Stimulated activated memory B cell treated with anti-CD40 and anti-IgM and Interleukin-4, amounts not matched to agents 10 μg/mL and 1 μg/mL and 100 μg/mL, for 72 hours (primary cell): Measurements from ENCODE around the gene CAPG.
A peak's percentile ranks its signal among the peaks of the same experiment; 100 is the strongest.
"Not testable (repeated sequence)": the region's sequence is repeated elsewhere in the genome, so short reads cannot be mapped to it uniquely, and the experiment has no call there.

Experiments used
- ATAC-seq: fragments of 150-1000 bp; cut with Tn5 transposase; 2 replicates; pipeline ENCODE4 v1.10.0; 2021
- H3K27ac Mint-ChIP-seq: one replicate; pipeline ENCODE4 v1.8.0; 2022; ENCODE audit warnings: mild to moderate bottlenecking, mixed read lengths
- H3K27me3 Mint-ChIP-seq: one replicate; pipeline ENCODE4 v1.8.0; 2022; ENCODE audit warnings: mixed read lengths
- H3K36me3 Mint-ChIP-seq: one replicate; pipeline ENCODE4 v1.8.0; 2022; ENCODE audit warnings: mixed read lengths
- H3K4me1 Mint-ChIP-seq: one replicate; pipeline ENCODE4 v1.8.0; 2022; ENCODE audit warnings: mixed read lengths
- H3K4me3 Mint-ChIP-seq: one replicate; pipeline ENCODE4 v1.8.0; 2022; ENCODE audit warnings: mild to moderate bottlenecking, moderate library complexity, mixed read lengths
- H3K9me3 Mint-ChIP-seq: one replicate; pipeline ENCODE4 v1.8.0; 2022; ENCODE audit warnings: mixed read lengths

Gene CAPG

DNA sequence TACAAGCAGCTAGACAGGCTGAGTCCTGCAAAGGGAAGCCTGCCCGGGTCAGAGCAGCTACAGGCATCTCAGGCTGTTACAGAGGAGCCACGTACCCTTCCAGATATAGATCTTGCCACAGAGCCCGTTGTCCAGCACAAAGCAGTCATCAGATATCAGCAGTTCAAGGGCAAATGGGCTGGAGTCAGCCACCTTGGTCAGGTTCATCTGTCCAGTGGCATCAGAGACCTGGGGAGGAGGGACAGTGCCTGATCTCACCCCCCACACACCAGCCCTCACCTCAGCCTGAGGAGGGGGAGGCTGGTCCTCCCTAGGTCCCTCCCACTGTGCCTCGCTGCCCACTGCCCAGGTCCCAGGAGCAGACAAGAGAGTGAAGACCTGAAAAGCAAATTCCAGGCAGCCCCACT is 12.2 kb downstream of the CAPG start:
- no peak for ATAC-seq
- no peak overlapping the region for H3K4me3 Mint-ChIP-seq
- peaks cover 79% of the 10 kb centered on the region for H3K36me3 Mint-ChIP-seq
- no peaks in the 10 kb centered on the region for H3K27me3 Mint-ChIP-seq
- H3K27ac Mint-ChIP-seq: peak overlapping the region; percentile 65
- no peaks in the 10 kb centered on the region for H3K9me3 Mint-ChIP-seq
- peaks cover 33% of the 10 kb centered on the region for H3K4me1 Mint-ChIP-seq

DNA sequence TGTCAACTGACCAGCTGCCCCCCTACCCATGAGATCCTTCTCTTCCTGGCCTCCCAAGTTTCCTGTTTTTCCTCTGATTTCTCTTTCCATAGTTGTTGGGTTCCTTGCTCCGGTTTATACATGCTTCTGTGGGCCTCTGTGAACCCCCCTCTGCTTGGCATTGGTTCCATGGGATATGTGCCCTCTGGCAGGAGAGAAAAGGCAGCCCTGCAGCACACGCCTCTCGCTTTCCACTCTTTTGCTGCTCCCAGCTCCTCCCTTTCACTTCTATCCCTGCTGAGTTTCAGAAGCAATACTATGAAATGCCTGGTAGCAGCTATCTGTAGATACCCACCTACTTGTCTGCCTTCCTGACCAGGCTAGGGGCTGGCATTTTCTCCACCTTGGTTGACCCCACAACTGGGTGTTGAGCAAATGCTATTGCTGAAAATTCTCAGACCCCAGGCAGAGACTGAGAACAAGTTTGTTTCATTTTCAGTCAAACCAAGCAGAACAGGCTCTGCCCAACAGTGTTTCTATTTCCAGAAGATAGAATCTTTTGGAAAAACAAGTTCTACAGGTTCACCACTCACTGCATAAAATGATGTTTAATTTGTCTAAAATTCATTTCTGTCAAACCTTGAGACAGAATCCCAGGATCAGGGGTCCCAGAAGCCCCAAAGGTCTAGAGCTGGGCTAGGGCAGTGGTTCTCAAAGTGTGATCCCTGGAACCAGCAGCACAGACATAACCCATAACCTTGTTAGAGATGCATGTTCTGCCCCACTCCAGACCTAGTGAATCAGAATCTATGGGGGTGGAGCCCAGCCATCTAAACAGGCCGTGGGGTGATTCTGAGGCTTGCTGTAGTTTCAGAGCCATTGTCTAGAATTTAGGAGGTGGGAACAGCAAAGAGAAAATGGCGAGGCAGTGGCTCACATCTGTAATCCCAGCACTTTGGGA is 13.4 kb downstream of the CAPG start:
- Mint-ChIP-seq H3K4me1 (peaks cover 37% of the 10 kb centered on the region), H3K27ac (peak overlapping the region; percentile 65), H3K9me3 (no peaks in the 10 kb centered on the region), H3K36me3 (peaks cover 73% of the 10 kb centered on the region), H3K4me3 (no peak overlapping the region), H3K27me3 (no peaks in the 10 kb centered on the region)
- ATAC-seq: no peak

DNA sequence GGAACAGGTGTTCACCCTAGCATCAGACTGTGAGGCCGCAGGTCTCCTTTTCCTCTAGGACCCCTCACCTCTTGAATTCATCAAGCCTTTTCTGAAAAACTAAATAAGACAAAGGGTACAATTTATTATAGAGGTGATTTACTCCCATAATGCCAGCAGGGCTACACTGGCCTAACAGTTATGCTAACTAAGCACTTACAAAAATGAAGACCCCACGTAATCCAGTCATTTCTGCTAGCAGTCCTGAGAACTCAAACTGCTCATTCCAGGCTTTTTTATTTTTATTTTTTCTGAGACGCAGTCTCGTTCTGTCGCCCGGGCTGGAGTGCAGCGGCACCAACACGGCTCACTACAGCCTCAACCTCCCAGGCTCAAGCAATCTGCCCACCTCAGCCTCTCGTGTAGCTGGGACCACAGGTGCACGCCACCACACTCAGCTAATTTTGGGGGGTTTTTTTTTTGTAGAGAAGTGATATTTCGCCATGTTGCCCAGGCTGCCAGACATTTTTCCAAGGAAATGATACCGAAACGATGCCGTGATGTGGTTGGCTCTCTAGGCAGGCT is 14.2 kb downstream of the CAPG start:
- H3K4me1 Mint-ChIP-seq: peaks cover 42% of the 10 kb centered on the region
- H3K36me3 Mint-ChIP-seq: peaks cover 70% of the 10 kb centered on the region
- H3K9me3 Mint-ChIP-seq: no peaks in the 10 kb centered on the region
- peak overlapping the region; percentile 65 for H3K27ac Mint-ChIP-seq
- H3K27me3 Mint-ChIP-seq: no peaks in the 10 kb centered on the region
- no peak for ATAC-seq
- H3K4me3 Mint-ChIP-seq: no peak overlapping the region

DNA sequence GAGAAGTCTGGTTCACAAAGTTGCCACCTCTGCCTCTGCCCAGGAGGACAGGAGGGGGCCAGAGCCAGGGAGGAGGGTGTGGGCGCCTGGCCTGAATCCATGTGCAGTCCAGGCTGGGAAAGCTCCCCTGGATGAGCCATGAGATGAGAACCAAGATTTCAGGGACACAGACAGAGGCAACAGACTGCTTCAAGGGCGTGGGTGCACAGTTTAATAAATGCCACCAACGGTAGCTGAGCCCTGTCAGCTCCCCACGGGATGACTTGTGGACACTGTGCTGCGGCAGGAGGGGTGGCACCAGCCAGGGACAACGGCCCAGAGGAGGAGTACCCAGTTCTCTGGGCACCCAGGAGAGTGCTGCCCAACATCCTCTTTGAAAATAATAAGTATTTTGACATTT is 15.2 kb downstream of the CAPG start:
- Mint-ChIP-seq H3K4me1 (peaks cover 49% of the 10 kb centered on the region), H3K36me3 (peaks cover 69% of the 10 kb centered on the region), H3K27me3 (no peaks in the 10 kb centered on the region), H3K9me3 (no peaks in the 10 kb centered on the region), H3K4me3 (no peak overlapping the region), H3K27ac (peak overlapping the region; percentile 83)
- ATAC-seq: no peak

GRCh38 chr2:85394261-85394681 is 15.9 kb downstream of the CAPG start:
- Mint-ChIP-seq H3K4me1 (peaks cover 52% of the 10 kb centered on the region), H3K9me3 (no peaks in the 10 kb centered on the region), H3K27ac (peak overlapping the region; percentile 83), H3K36me3 (peaks cover 71% of the 10 kb centered on the region), H3K27me3 (no peaks in the 10 kb centered on the region), H3K4me3 (no peak overlapping the region)
- no peak for ATAC-seq

GRCh38 chr2:85393836-85394235 is 16.3 kb downstream of the CAPG start:
- no peak overlapping the region for H3K4me3 Mint-ChIP-seq
- peaks cover 70% of the 10 kb centered on the region for H3K36me3 Mint-ChIP-seq
- peaks cover 52% of the 10 kb centered on the region for H3K4me1 Mint-ChIP-seq
- ATAC-seq: no peak
- no peaks in the 10 kb centered on the region for H3K27me3 Mint-ChIP-seq
- no peaks in the 10 kb centered on the region for H3K9me3 Mint-ChIP-seq
- peak overlapping the region; percentile 83 for H3K27ac Mint-ChIP-seq

DNA sequence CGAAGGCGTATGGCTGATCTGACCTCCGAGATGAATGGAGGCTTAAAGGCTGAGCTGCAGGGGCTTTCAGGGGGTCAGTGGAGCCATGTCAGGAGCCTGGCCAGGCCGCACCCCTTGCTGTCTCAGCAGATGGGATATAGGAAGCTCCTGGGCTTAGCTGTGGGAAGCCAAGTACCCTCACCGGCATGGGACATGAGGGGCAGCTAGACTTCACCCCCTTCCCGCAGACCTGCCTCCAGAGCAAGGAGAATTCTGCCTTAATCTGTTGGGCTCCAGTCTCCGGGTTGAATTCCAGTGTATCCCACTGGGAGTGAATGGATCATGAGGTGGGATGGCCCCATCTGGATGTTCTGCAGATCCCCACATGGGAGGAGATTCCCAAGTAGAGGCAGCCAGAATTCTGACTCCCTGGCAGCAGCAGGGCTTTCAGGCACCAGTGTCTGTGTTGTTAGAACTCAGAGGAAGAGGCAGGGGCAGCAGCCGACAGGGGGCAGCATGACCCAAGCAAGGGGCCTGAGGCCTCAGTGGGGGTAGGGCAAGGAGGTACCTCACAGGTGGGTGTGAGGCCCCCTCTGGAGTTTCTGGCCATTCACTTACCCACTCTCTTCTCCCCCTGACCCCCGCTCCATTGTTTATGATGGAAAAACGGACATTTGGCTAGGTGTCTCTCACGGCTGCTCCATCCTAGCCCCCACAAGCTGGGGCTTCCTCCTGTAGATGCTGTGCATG is 19.1 kb downstream of the CAPG start:
- Mint-ChIP-seq H3K27me3 (no peaks in the 10 kb centered on the region), H3K4me1 (peaks cover 40% of the 10 kb centered on the region), H3K9me3 (no peaks in the 10 kb centered on the region), H3K36me3 (peaks cover 44% of the 10 kb centered on the region), H3K4me3 (no peak overlapping the region), H3K27ac (peak overlapping the region; percentile 83)
- peak; percentile 47 for ATAC-seq

DNA sequence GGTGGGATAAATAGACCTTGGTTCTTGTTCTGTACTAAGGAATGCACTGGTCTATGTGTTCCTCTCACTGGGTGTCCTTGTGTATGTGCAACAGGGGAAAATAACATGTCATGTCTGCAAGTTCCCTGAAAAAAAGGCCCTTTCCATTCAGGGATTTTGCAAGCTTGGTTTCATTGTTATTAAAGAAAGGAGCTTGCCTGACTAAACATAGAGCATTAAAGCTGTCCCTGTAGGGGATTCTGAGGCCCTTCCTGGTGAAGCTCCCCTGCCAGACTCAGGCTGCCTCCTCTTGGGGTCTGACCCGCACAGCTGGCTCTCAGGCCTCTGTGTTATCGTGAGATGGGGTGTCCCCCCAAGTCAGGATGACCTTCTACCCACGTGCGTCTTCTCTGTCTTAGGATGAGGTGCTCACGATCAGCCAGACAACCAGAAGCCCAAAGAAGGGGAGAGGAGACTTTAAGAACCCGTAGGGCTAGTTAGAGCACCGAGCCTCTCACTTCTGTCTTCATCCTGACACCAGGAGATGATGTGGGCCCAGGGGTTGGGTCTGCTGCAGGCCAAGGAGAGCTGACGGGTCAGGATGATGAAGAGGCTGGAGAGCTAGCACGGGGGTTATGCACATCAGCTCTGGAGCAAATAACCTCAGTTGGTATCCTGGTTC is 21.2 kb downstream of the CAPG start:
- no peak for ATAC-seq
- H3K4me1 Mint-ChIP-seq: peaks cover 37% of the 10 kb centered on the region
- H3K27ac Mint-ChIP-seq: peak overlapping the region; percentile 83
- no peaks in the 10 kb centered on the region for H3K9me3 Mint-ChIP-seq
- peaks cover 38% of the 10 kb centered on the region for H3K36me3 Mint-ChIP-seq
- no peak overlapping the region for H3K4me3 Mint-ChIP-seq
- H3K27me3 Mint-ChIP-seq: no peaks in the 10 kb centered on the region

DNA sequence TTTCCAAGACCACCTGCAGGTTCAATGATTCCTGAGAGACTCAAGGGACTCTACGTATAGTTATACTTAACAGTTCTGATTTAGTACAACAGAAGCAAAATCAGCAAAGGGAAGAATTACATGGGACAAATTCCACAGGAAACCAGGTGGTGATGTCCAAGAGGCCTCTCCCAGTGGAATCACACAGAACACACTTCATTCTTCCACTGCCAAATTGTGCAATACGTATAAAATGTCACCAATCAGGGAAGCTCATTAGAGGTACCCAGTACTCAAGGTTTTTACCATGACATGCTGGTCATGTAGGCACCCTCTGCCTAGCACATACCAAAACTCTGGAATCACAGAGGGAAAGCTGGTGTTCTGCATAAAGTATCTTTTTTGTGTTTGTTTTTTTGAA is 22.4 kb downstream of the CAPG start:
- Mint-ChIP-seq H3K36me3 (peaks cover 35% of the 10 kb centered on the region), H3K27me3 (no peaks in the 10 kb centered on the region), H3K4me1 (peaks cover 27% of the 10 kb centered on the region), H3K27ac (no peak overlapping the region), H3K9me3 (no peaks in the 10 kb centered on the region), H3K4me3 (no peak overlapping the region)
- no peak for ATAC-seq

DNA sequence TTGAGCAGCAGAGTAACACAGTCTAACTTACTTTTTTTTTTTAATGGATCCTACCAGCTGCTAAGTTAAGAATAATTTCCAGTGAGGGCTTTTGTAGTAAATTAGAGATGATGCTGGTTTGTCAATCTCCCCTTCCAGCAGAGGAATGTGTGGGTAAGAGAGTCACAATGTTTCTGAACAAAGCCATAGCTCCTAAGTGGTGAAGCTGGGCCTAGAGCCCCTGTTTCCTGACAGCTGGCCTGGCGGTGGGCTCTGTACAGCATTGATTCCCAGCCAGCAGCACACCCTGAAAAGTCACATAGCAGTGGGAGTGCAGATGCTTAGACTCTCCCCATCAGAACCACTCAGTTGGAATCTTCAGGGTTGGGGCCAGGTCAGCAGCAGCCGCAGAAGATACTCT is 24.4 kb downstream of the CAPG start:
- Mint-ChIP-seq H3K4me3 (no peak overlapping the region), H3K9me3 (no peaks in the 10 kb centered on the region), H3K4me1 (peaks cover 9% of the 10 kb centered on the region), H3K27ac (peak overlapping the region; percentile 10), H3K27me3 (no peaks in the 10 kb centered on the region), H3K36me3 (peaks cover 29% of the 10 kb centered on the region)
- no peak for ATAC-seq

- H3K4me1 Mint-ChIP-seq: no peaks in the 10 kb centered on the region
- H3K27ac Mint-ChIP-seq: no peak overlapping the region
- H3K9me3 Mint-ChIP-seq: no peaks in the 10 kb centered on the region
- H3K4me3 Mint-ChIP-seq: no peak overlapping the region
- no peak for ATAC-seq
- no peaks in the 10 kb centered on the region for H3K27me3 Mint-ChIP-seq
- peaks cover 26% of the 10 kb centered on the region for H3K36me3 Mint-ChIP-seq
Measured at GRCh38 chr2:85383850-85384249, 26.3 kb downstream of the CAPG start.

GRCh38 chr2:85383151-85383550 is 27.0 kb downstream of the CAPG start:
- H3K4me3 Mint-ChIP-seq, H3K27me3 Mint-ChIP-seq, H3K9me3 Mint-ChIP-seq, ATAC-seq, H3K4me1 Mint-ChIP-seq, H3K27ac Mint-ChIP-seq: not testable (repeated sequence)
- peaks cover 33% of the 10 kb centered on the region for H3K36me3 Mint-ChIP-seq

DNA sequence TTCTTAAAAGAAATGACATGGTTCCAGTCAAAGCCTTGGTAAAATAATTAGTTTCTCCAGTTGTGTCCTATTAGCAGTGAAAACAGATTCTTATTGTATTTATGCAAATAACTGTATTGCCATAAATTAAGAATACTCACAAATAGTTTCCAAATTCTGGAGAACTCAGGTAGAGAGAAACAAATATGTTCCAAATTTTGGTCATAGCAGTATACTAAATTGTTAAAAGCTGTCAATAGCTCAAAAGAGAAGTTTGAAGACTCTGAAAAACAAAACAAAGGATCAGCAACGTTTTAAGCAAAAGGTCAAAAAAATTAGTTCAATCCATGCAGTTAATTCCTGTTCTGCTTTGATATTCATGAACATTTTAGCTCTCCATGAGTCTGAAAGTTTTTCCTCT is 30.1 kb downstream of the CAPG start:
- Mint-ChIP-seq H3K4me3 (no peak overlapping the region), H3K4me1 (no peaks in the 10 kb centered on the region), H3K9me3 (no peaks in the 10 kb centered on the region), H3K36me3 (peaks cover 56% of the 10 kb centered on the region), H3K27me3 (no peaks in the 10 kb centered on the region), H3K27ac (no peak overlapping the region)
- no peak for ATAC-seq

- no peak overlapping the region for H3K4me3 Mint-ChIP-seq
- H3K9me3 Mint-ChIP-seq: no peaks in the 10 kb centered on the region
- peaks cover 63% of the 10 kb centered on the region for H3K36me3 Mint-ChIP-seq
- H3K27me3 Mint-ChIP-seq: no peaks in the 10 kb centered on the region
- H3K4me1 Mint-ChIP-seq: no peaks in the 10 kb centered on the region
- no peak for ATAC-seq
- no peak overlapping the region for H3K27ac Mint-ChIP-seq
Measured at GRCh38 chr2:85378257-85378656, 31.9 kb downstream of the CAPG start.

DNA sequence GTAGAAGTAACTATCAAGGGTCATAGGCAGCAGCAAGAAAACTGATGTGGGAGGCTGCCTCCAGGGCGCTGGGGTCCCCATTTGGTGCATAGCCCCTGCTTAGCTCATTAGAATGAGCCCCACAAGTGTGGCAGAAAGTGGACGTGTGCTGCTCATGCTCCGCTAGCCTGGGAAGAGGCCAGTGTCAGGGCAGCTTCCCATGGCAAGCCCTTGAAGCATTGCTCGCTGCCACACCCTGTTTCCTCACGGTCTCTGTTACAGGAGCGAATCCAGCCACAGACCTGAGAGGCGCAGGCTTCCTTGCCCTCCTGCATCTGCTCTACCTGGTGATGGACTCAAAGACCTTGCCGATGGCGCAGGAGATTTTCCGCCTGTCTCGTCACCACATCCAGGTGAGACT is 33.1 kb downstream of the CAPG start:
- Mint-ChIP-seq H3K36me3 (peaks cover 65% of the 10 kb centered on the region), H3K4me1 (no peaks in the 10 kb centered on the region), H3K27ac (no peak overlapping the region), H3K27me3 (no peaks in the 10 kb centered on the region), H3K4me3 (no peak overlapping the region), H3K9me3 (no peaks in the 10 kb centered on the region)
- no peak for ATAC-seq
